DOHH2 (cell line): ENCODE measurements around the gene ELK3.

ENCODE experiments used
- H3F3A ChIP-seq: fragments of 200-600 bp; sonication (generic), shearing (Covaris generic); 2 replicates; pipeline ENCODE4 v1.6.0; 2016; ENCODE audit warnings: antibody characterized with exemption, mild to moderate bottlenecking; ENCODE audit not compliant: control insufficient read depth, insufficient read depth
- H3K27ac ChIP-seq: fragments of 200-600 bp; sonication (generic); 2 replicates; pipeline ENCODE4 v1.5.1; 2014; ENCODE audit warnings: low read depth, mild to moderate bottlenecking, low read length, moderate library complexity
- H3K27me3 ChIP-seq: fragments of 200-600 bp; sonication (generic); 2 replicates; pipeline ENCODE4 v1.6.1; 2014; ENCODE audit warnings: mild to moderate bottlenecking, low read length, mixed read lengths; ENCODE audit not compliant: control insufficient read depth
- H3K36me3 ChIP-seq: fragments of 200-600 bp; sonication (generic); 2 replicates; pipeline ENCODE4 v1.6.1; 2014; ENCODE audit warnings: mild to moderate bottlenecking, low read length, moderate library complexity, mixed read lengths; ENCODE audit not compliant: control insufficient read depth
- H3K4me1 ChIP-seq: fragments of 200-600 bp; sonication (generic); 2 replicates; pipeline ENCODE4 v1.6.1; 2014; ENCODE audit warnings: mild to moderate bottlenecking, low read length, mixed read lengths; ENCODE audit not compliant: control insufficient read depth
- H3K4me2 ChIP-seq: fragments of 200-600 bp; sonication (generic); 2 replicates; pipeline ENCODE4 v1.6.0; 2014; ENCODE audit warnings: mild to moderate bottlenecking, low read length, moderate library complexity
- H3K4me3 ChIP-seq: fragments of 200-600 bp; sonication (generic); 2 replicates; pipeline ENCODE4 v1.5.1; 2014; ENCODE audit warnings: mild to moderate bottlenecking, low read length, mixed read lengths
- H3K79me2 ChIP-seq: fragments of 200-600 bp; sonication (generic); 2 replicates; pipeline ENCODE4 v1.6.1; 2014; ENCODE audit warnings: mild to moderate bottlenecking, low read length, mixed read lengths; ENCODE audit not compliant: control insufficient read depth
- H3K9me2 ChIP-seq: fragments of 200-600 bp; sonication (generic); replicated peaks from 2 replicates; pipeline ENCODE4 v1.6.1; 2014; ENCODE audit warnings: mild to moderate bottlenecking, low read length, mixed read lengths; ENCODE audit not compliant: control insufficient read depth
- H3K9me3 ChIP-seq: fragments of 200-600 bp; sonication (generic); 2 replicates; pipeline ENCODE4 v1.6.1; 2014; ENCODE audit warnings: antibody characterized with exemption, low read length, mixed read lengths; ENCODE audit not compliant: control insufficient read depth, insufficient read depth
- H4K20me1 ChIP-seq: fragments of 200-600 bp; sonication (generic); 2 replicates; pipeline ENCODE4 v1.6.0; 2014; ENCODE audit warnings: low read depth, mild to moderate bottlenecking, antibody characterized with exemption, low read length, moderate library complexity; ENCODE audit not compliant: control insufficient read depth, insufficient read depth
- EZH2phosphoT487 ChIP-seq: fragments of 200-600 bp; sonication (generic); IDR thresholded peaks from 2 replicates; pipeline ENCODE4 v1.6.1; 2017; ENCODE audit warnings: borderline replicate concordance, mild to moderate bottlenecking, antibody characterized with exemption, low read length, moderate library complexity, mixed read lengths
- TF ChIP-seq, protein P1 (sequence below): fragments of 200-600 bp; sonication (generic); IDR thresholded peaks from one replicate; pipeline ENCODE4 v1.5.1; 2014; ENCODE audit warnings: antibody characterized with exemption, mild to moderate bottlenecking, low read depth, low read length; ENCODE audit not compliant: poor library complexity, severe bottlenecking

The ELK3 gene

DNA sequence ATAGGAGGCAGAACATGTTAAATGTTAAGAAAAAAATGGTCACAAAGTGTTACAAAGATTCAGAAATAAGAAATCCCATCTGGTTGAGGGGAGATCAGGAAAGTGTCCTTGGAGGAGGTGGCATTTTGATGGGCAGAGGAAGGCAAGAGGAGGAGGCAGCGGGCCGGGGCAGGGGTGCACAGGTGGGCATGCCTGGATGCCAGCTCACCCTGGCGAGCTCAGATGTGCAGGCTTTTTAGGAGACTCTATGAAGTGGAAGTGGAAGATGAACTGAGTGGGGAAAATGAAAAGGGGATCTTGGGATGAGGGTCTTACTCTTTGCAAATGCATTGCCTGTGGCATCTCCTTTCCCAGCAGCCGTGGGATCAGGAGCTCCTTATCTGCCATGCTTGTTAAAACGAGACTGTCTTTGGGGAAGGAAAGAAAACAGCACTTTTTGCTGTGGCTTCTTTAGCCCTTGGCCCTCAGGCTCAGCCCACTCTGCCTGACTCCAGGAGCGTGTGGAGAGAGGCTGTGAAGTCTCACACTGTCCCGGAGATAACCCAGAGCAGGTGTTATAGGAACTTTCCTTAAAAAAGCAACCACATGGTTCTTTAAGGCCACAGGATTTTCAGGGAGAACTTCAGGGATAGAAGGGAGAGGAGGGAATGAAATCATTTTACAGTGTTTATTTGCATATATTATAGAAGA lies 62.6 kb downstream of the ELK3 start:
- H4K20me1 ChIP-seq, result 0 out of 2 replicates have a peak, but pooled peaks cover 4% of the 10 kb centered on the region
- no peak overlapping the region for H3K4me3 ChIP-seq
- no peaks in the 10 kb centered on the region for H3K79me2 ChIP-seq
- no peaks in the 10 kb centered on the region for H3K9me3 ChIP-seq
- H3K9me2 ChIP-seq, result no peaks in the 10 kb centered on the region
- H3K27me3 ChIP-seq, result no peaks in the 10 kb centered on the region
- no peak overlapping the region for H3K4me2 ChIP-seq
- no peaks in the 10 kb centered on the region for H3F3A ChIP-seq
- H3K36me3 ChIP-seq, result peaks cover 25% of the 10 kb centered on the region
- no peak overlapping the region for H3K27ac ChIP-seq
- peaks cover 12% of the 10 kb centered on the region for H3K4me1 ChIP-seq
- no peak for TF ChIP-seq EZH2phosphoT487
- TF ChIP-seq, protein P1, sequence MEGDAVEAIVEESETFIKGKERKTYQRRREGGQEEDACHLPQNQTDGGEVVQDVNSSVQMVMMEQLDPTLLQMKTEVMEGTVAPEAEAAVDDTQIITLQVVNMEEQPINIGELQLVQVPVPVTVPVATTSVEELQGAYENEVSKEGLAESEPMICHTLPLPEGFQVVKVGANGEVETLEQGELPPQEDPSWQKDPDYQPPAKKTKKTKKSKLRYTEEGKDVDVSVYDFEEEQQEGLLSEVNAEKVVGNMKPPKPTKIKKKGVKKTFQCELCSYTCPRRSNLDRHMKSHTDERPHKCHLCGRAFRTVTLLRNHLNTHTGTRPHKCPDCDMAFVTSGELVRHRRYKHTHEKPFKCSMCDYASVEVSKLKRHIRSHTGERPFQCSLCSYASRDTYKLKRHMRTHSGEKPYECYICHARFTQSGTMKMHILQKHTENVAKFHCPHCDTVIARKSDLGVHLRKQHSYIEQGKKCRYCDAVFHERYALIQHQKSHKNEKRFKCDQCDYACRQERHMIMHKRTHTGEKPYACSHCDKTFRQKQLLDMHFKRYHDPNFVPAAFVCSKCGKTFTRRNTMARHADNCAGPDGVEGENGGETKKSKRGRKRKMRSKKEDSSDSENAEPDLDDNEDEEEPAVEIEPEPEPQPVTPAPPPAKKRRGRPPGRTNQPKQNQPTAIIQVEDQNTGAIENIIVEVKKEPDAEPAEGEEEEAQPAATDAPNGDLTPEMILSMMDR, result no peak

DNA sequence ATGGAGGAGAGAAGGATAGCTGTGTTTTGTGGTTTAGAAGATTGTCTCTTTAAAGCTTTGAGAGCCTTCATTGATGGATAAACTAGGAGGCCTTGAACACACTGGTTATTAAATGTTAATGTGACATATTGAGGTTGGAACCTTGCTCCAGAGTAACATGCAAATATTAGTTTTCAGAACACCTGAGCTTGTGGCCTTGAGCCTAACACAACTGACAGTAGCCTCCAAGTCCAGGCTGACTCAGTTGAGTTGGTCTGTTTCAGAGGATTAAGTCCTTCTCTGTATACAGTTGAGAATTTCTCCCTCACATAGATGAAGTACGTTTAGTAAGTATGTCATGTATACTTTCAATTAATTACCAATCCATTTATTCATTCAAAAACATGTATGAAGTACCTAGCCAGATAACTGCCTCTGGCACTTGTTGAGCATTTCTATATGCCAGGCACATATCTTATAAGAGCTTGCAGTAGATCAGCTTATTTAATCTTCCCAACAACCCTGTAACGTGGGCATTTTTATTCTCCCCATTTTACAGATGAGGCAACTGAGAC lies 63.5 kb downstream of the ELK3 start:
- 0 out of 2 replicates have a peak, but pooled peaks cover 4% of the 10 kb centered on the region for H4K20me1 ChIP-seq
- no peak overlapping the region for H3K4me2 ChIP-seq
- no peaks in the 10 kb centered on the region for H3K27me3 ChIP-seq
- no peaks in the 10 kb centered on the region for H3K9me3 ChIP-seq
- peaks cover 31% of the 10 kb centered on the region for H3K36me3 ChIP-seq
- H3K4me1 ChIP-seq, result peaks cover 12% of the 10 kb centered on the region
- no peak overlapping the region for H3K4me3 ChIP-seq
- H3F3A ChIP-seq, result no peaks in the 10 kb centered on the region
- no peaks in the 10 kb centered on the region for H3K79me2 ChIP-seq
- no peaks in the 10 kb centered on the region for H3K9me2 ChIP-seq
- no peak for TF ChIP-seq EZH2phosphoT487
- TF ChIP-seq, protein P1, result no peak
- no peak overlapping the region for H3K27ac ChIP-seq

DNA sequence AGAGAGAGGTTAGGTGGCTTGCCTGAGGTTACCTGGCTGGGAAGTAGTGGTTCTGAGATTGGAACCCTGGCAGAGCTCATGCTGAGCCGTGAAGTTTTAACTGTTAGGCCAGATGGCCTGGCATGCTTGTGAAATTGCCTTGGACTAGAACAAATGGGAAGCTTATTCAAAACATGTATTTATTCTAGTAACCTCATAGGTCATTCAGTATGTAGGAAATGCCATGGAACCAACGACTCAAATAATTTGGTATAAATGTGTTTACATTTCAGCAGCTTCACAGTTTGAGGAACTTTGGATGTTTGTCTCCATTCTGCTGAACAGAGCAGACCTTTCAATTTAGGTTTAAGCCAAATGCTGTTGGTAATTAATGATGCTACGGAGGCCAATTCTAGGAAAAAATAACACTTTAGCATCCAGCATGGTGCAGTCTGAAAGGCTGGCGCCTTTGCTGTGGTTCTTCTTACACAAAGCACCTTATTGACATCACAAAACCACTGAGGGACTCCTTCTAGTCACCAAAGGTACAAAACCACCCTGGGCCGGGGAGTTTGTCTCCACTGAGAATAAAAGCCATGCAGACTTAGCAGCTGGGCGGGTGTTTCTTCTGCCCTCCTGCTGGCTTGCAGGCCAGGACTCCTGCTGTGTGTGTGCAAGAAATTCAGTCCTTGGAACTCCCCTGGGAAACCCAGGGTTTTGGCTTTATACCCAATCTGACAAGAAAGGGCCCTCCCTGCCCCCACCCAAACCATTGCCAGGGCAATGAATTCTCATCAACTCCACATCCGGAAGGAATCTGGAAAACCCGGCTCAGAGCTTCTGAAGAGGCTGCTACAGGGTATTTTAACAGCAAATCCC lies 64.2 kb downstream of the ELK3 start:
- Histone ChIP-seq H3K36me3 (peaks cover 34% of the 10 kb centered on the region), H3K27ac (no peak overlapping the region), H3F3A (no peaks in the 10 kb centered on the region), H4K20me1 (0 out of 2 replicates have a peak, but pooled peaks cover 4% of the 10 kb centered on the region), H3K9me3 (no peaks in the 10 kb centered on the region), H3K4me2 (no peak overlapping the region), H3K4me1 (peaks cover 12% of the 10 kb centered on the region), H3K79me2 (no peaks in the 10 kb centered on the region), H3K27me3 (no peaks in the 10 kb centered on the region), H3K4me3 (no peak overlapping the region), H3K9me2 (no peaks in the 10 kb centered on the region)
- TF ChIP-seq, protein P1, result no peak
- TF ChIP-seq EZH2phosphoT487, result no peak
